Measurements from ENCODE around the gene USP49.

The USP49 gene

GRCh38 chr6:41789390-41789724 is 105.8 kb downstream of the USP49 start (continued):
- TF ChIP-seq ZBTB21 (tag by site-specific recombination; IDR thresholded peaks at IDR 0.05) = no peak

- H3K9me3 ChIP-seq (ENCODE audit: control insufficient read depth, insufficient read depth, low read depth, low read length) = no peaks in the 10 kb centered on the region
- H3K36me3 ChIP-seq (ENCODE audit: control insufficient read depth in 2 of 2, insufficient read depth in 1 of 2, low read length in 2 of 2) = peaks cover 11 to 47% of the 10 kb centered on the region in 2 experiments
- CTCF ChIA-PET = interaction anchor here (0.5 to 10.9 kb wide), 70 partner anchors 10 to 951 kb away, joined by 3 to 192 read pairs (median 4); partner anchors contain the start of genes BYSL, MED20, TAF8 and TFEB
- H3K4me3 ChIP-seq (ENCODE audit: low read depth, low read length) = peak within 1 kb of the TSS; percentile 67
- no peaks in the 10 kb centered on the region; the same call in 1 of the 2 replicates for H3K4me1 ChIP-seq (ENCODE audit: control insufficient read depth, insufficient read depth, low read length)
- POLR2A ChIA-PET = interaction anchor here (0.6 to 4.3 kb wide), 19 partner anchors 9 to 1092 kb away, joined by 3 to 34 read pairs (median 4); partner anchors contain the start of genes BYSL, MED20, RPL7L1 and TAF8
- H3K27ac ChIP-seq (ENCODE audit: extremely low read depth, low read depth, low read length) = peak within 1 kb of the TSS; percentile 67
- TF ChIP-seq ZNF394 (tag by site-specific recombination; IDR thresholded peaks at IDR 0.05; ENCODE audit: borderline replicate concordance) = peak; percentile 69; the same call in 1 of the 2 replicates
- TF ChIP-seq ZNF211 (tag by site-specific recombination; IDR thresholded peaks at IDR 0.05; ENCODE audit: low read depth) = no peak
- no peak for TF ChIP-seq ZNF48 (tag by site-specific recombination; IDR thresholded peaks at IDR 0.05)
- no peak for TF ChIP-seq OVOL3 (tag by site-specific recombination; IDR thresholded peaks at IDR 0.05)
- TF ChIP-seq MYNN (tag by site-specific recombination; IDR thresholded peaks at IDR 0.05; ENCODE audit: borderline replicate concordance) = no peak
- no peak for TF ChIP-seq ZFP3 (tag by site-specific recombination; IDR thresholded peaks at IDR 0.05; ENCODE audit: low read depth)
- peak; percentile 12; the same call in 1 of the 2 replicates for TF ChIP-seq ZNF654 (tag by site-specific recombination; IDR thresholded peaks at IDR 0.05; ENCODE audit: low read depth)
- TF ChIP-seq TRIM28 (IDR thresholded peaks at IDR 0.05; ENCODE audit: borderline replicate concordance, low read length) = peak; percentile 51; the same call in 1 of the 2 replicates
- no peak for TF ChIP-seq ZNF157 (tag by site-specific recombination; IDR thresholded peaks at IDR 0.05)
- no peak; the same call in 1 of the 2 replicates for TF ChIP-seq ZBTB17 (tag by site-specific recombination; IDR thresholded peaks at IDR 0.05)
- no peak for TF ChIP-seq ZNF626 (tag by site-specific recombination; IDR thresholded peaks at IDR 0.05)
- 0 out of 2 replicates have a peak, but pooled peaks have one; percentile 47 for TF ChIP-seq ZNF366 (tag by site-specific recombination; conservative IDR thresholded peaks at IDR 0.05)
- TF ChIP-seq ZFHX2 (tag by site-specific recombination; conservative IDR thresholded peaks at IDR 0.05) = peak; percentile 21; the same call in 1 of the 2 replicates
- no peak for TF ChIP-seq HOXA7 (CRISPR knock-in tag; IDR thresholded peaks at IDR 0.05; ENCODE audit: borderline replicate concordance)
- TF ChIP-seq ZBTB7A (tag by site-specific recombination; IDR thresholded peaks at IDR 0.05; ENCODE audit: low read depth) = peak; percentile 47; the same call in 1 of the 2 replicates
- TF ChIP-seq SALL2 (tag by site-specific recombination; IDR thresholded peaks at IDR 0.05; ENCODE audit: borderline replicate concordance) = no peak
- no peak for TF ChIP-seq EGR2 (tag by site-specific recombination; IDR thresholded peaks at IDR 0.05; ENCODE audit: low read depth)
- peak; percentile 95 for TF ChIP-seq ZBTB11 (tag by site-specific recombination; conservative IDR thresholded peaks at IDR 0.05; ENCODE audit: low read depth)
- TF ChIP-seq ZBTB48 (tag by site-specific recombination; IDR thresholded peaks at IDR 0.05) = peak; percentile 86
- peak; percentile 85 for TF ChIP-seq PATZ1 (tag by site-specific recombination; IDR thresholded peaks at IDR 0.05)
- TF ChIP-seq ZNF518A (tag by site-specific recombination; conservative IDR thresholded peaks at IDR 0.05; ENCODE audit: low read depth) = peak; percentile 80
- TF ChIP-seq KLF7 (tag by site-specific recombination; IDR thresholded peaks at IDR 0.05; ENCODE audit: borderline replicate concordance) = 0 out of 2 replicates have a peak, but pooled peaks have one; percentile 23
- no peak for TF ChIP-seq ZNF707 (tag by site-specific recombination; IDR thresholded peaks at IDR 0.05)
- TF ChIP-seq ZNF776 (tag by site-specific recombination; IDR thresholded peaks at IDR 0.05; ENCODE audit: borderline replicate concordance) = no peak
Observed at GRCh38 chr6:41787219-41787917, 107.8 kb downstream of the USP49 start, which contains the start of gene TOMM6. TSS of gene TOMM6 (plus strand) at chr6:41787694. CDS start at chr6:41787698, 4 bp downstream.

Data from HEK293 (cell line).